K562 (cell line): ENCODE data around the gene ITPRID2. TPM values are rescaled to one million over a fixed set of nuclear protein-coding genes. Genes with fewer than 3 reads are reported as not detected.

Experiments
- FOXK1 ChIP-seq: sonication (generic); formaldehyde crosslinking; IDR thresholded peaks from 2 replicates; pipeline ENCODE4 v1.8.0; 2022; ENCODE audit warnings: missing genetic modification reagents, mild to moderate bottlenecking, borderline replicate concordance
- FOXP1 ChIP-seq: sonication (generic); formaldehyde crosslinking; IDR thresholded peaks from 2 replicates; pipeline ENCODE4 v1.8.0; 2022; ENCODE audit warnings: mild to moderate bottlenecking, missing genetic modification reagents
- HNRNPLL ChIP-seq: fragments of 200-400 bp; formaldehyde crosslinking; IDR thresholded peaks from 2 replicates; pipeline ENCODE4 v1.6.1; 2017; ENCODE audit warnings: low read length, low read depth, mild to moderate bottlenecking; ENCODE audit not compliant: poor library complexity, severe bottlenecking
- KAT7 ChIP-seq: sonication (generic); formaldehyde crosslinking; IDR thresholded peaks from 2 replicates; pipeline ENCODE4 v1.8.0; 2022; ENCODE audit warnings: missing genetic modification reagents, mild to moderate bottlenecking, borderline replicate concordance
- polyA plus RNA-seq, 8 experiments: library from polyadenylated mRNA; depleted of rRNA in 4 of 8; stranded (reverse) in 5 of 8; unstranded in 3 of 8; fragments of >200 nt; fragmentation: Nextera tagmentation in 2 of 8; fragmentation: Illumina TruSeq in 1 of 8; extraction: Ambion mirVana in 2 of 8; extraction: Trizol in 1 of 8; gene quantifications; 2 replicates each; pipeline versions ENCODE4 v1.2.1 to v1.2.3, GENCODE V29; 2011 to 2014; ENCODE audit warnings: inconsistent platforms in 1 of 8, missing spikeins in 1 of 8
- total RNA-seq, 7 experiments: library from RNA; depleted of rRNA in 6 of 7; stranded (reverse); fragments of >200 nt in 6 of 7; fragmentation: Illumina TruSeq in 2 of 7; extraction: Trizol in 2 of 7; gene quantifications; 2 replicates each; pipeline versions ENCODE4 v1.2.1 to v1.2.3, GENCODE V29; 2011 to 2021; ENCODE audit warnings: low replicate concordance in 1 of 7
- TF ChIP-seq, protein P1 (sequence below): fragments of 450-650 bp; IDR thresholded peaks from 2 replicates; pipeline ENCODE4 v1.6.1; 2016; ENCODE audit warnings: mild to moderate bottlenecking, moderate library complexity
- TF ChIP-seq, protein P2 (sequence below): conservative IDR thresholded peaks from 2 replicates; pipeline ENCODE4 v1.6.1; 2011; ENCODE audit warnings: low read depth, mild to moderate bottlenecking, low read length; ENCODE audit not compliant: control insufficient read depth
- TF ChIP-seq, protein P3 (sequence below), 2 experiments: fragments of 450-650 bp; conservative IDR thresholded peaks; 2 replicates each; pipeline ENCODE4 v1.6.1; 2017; ENCODE audit warnings: mild to moderate bottlenecking in 2 of 2, moderate library complexity in 2 of 2
- TF ChIP-seq, protein P4 (sequence below): fragments of 450-650 bp; formaldehyde crosslinking; conservative IDR thresholded peaks from 2 replicates; pipeline ENCODE4 v1.4.0; 2022; ENCODE audit warnings: mild to moderate bottlenecking, missing genetic modification characterization

The ITPRID2 gene
- total and polyA plus RNA-seq, 9 of the 15 experiments (the other 6 are each of a cell fraction or from before 2014, with no cell fraction given): 18.5 to 77.8 (median 52.0) TPM

DNA sequence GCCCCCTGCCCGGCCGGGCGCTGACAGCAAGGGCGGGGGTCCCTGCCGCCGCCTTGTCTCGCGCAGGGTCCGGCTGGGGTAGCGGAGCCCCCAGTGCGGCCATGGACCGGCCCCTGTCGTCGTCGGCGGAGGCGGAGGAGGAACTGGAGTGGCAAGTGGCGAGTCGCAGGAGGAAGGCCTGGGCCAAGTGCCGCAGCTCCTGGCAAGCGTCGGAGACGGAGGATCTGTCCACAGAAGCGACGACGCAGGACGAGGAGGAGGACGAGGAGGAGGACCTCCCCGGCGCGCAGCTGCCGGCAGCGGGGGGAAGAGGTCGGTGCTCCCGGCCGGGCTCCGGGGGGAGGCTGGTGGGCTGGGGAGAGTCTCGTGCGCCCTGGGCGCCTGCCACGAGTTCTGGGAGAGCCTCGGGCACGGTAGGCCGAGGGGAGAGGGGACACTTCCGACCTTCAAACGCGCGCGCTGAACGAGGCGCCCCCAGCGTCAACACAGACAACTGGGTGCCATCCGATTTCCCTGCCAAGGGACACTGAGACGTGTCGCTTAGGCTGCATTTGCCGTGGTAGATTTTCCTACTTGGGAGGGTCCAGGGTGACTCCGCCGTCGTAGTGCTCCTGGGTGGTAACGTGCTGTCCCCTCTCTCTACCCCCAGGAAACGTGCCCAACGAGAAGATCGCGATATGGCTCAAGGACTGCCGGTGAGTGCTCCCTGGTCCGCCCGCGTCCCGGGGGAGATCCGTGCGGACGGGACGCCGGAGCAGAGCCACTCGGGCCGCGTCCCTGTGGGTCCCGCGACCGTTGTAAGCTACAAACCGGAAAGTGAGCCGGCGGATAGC, 652 bp downstream of the ITPRID2 start (continued):
- TF ChIP-seq, protein P1, sequence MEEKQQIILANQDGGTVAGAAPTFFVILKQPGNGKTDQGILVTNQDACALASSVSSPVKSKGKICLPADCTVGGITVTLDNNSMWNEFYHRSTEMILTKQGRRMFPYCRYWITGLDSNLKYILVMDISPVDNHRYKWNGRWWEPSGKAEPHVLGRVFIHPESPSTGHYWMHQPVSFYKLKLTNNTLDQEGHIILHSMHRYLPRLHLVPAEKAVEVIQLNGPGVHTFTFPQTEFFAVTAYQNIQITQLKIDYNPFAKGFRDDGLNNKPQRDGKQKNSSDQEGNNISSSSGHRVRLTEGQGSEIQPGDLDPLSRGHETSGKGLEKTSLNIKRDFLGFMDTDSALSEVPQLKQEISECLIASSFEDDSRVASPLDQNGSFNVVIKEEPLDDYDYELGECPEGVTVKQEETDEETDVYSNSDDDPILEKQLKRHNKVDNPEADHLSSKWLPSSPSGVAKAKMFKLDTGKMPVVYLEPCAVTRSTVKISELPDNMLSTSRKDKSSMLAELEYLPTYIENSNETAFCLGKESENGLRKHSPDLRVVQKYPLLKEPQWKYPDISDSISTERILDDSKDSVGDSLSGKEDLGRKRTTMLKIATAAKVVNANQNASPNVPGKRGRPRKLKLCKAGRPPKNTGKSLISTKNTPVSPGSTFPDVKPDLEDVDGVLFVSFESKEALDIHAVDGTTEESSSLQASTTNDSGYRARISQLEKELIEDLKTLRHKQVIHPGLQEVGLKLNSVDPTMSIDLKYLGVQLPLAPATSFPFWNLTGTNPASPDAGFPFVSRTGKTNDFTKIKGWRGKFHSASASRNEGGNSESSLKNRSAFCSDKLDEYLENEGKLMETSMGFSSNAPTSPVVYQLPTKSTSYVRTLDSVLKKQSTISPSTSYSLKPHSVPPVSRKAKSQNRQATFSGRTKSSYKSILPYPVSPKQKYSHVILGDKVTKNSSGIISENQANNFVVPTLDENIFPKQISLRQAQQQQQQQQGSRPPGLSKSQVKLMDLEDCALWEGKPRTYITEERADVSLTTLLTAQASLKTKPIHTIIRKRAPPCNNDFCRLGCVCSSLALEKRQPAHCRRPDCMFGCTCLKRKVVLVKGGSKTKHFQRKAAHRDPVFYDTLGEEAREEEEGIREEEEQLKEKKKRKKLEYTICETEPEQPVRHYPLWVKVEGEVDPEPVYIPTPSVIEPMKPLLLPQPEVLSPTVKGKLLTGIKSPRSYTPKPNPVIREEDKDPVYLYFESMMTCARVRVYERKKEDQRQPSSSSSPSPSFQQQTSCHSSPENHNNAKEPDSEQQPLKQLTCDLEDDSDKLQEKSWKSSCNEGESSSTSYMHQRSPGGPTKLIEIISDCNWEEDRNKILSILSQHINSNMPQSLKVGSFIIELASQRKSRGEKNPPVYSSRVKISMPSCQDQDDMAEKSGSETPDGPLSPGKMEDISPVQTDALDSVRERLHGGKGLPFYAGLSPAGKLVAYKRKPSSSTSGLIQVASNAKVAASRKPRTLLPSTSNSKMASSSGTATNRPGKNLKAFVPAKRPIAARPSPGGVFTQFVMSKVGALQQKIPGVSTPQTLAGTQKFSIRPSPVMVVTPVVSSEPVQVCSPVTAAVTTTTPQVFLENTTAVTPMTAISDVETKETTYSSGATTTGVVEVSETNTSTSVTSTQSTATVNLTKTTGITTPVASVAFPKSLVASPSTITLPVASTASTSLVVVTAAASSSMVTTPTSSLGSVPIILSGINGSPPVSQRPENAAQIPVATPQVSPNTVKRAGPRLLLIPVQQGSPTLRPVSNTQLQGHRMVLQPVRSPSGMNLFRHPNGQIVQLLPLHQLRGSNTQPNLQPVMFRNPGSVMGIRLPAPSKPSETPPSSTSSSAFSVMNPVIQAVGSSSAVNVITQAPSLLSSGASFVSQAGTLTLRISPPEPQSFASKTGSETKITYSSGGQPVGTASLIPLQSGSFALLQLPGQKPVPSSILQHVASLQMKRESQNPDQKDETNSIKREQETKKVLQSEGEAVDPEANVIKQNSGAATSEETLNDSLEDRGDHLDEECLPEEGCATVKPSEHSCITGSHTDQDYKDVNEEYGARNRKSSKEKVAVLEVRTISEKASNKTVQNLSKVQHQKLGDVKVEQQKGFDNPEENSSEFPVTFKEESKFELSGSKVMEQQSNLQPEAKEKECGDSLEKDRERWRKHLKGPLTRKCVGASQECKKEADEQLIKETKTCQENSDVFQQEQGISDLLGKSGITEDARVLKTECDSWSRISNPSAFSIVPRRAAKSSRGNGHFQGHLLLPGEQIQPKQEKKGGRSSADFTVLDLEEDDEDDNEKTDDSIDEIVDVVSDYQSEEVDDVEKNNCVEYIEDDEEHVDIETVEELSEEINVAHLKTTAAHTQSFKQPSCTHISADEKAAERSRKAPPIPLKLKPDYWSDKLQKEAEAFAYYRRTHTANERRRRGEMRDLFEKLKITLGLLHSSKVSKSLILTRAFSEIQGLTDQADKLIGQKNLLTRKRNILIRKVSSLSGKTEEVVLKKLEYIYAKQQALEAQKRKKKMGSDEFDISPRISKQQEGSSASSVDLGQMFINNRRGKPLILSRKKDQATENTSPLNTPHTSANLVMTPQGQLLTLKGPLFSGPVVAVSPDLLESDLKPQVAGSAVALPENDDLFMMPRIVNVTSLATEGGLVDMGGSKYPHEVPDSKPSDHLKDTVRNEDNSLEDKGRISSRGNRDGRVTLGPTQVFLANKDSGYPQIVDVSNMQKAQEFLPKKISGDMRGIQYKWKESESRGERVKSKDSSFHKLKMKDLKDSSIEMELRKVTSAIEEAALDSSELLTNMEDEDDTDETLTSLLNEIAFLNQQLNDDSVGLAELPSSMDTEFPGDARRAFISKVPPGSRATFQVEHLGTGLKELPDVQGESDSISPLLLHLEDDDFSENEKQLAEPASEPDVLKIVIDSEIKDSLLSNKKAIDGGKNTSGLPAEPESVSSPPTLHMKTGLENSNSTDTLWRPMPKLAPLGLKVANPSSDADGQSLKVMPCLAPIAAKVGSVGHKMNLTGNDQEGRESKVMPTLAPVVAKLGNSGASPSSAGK: peak; percentile 98
- TF ChIP-seq, protein P2, sequence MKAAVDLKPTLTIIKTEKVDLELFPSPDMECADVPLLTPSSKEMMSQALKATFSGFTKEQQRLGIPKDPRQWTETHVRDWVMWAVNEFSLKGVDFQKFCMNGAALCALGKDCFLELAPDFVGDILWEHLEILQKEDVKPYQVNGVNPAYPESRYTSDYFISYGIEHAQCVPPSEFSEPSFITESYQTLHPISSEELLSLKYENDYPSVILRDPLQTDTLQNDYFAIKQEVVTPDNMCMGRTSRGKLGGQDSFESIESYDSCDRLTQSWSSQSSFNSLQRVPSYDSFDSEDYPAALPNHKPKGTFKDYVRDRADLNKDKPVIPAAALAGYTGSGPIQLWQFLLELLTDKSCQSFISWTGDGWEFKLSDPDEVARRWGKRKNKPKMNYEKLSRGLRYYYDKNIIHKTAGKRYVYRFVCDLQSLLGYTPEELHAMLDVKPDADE: peak; percentile 43; the same call in 1 of the 2 replicates
- TF ChIP-seq, protein P3, sequence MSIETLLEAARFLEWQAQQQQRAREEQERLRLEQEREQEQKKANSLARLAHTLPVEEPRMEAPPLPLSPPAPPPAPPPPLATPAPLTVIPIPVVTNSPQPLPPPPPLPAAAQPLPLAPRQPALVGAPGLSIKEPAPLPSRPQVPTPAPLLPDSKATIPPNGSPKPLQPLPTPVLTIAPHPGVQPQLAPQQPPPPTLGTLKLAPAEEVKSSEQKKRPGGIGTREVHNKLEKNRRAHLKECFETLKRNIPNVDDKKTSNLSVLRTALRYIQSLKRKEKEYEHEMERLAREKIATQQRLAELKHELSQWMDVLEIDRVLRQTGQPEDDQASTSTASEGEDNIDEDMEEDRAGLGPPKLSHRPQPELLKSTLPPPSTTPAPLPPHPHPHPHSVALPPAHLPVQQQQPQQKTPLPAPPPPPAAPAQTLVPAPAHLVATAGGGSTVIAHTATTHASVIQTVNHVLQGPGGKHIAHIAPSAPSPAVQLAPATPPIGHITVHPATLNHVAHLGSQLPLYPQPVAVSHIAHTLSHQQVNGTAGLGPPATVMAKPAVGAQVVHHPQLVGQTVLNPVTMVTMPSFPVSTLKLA (conservative IDR thresholded peaks at IDR 0.05): peak; percentile 6 to 63; a peak in 3 of 4 replicates
- peak; percentile 38; the same call in 1 of the 2 replicates for TF ChIP-seq KAT7
- TF ChIP-seq, protein P4, sequence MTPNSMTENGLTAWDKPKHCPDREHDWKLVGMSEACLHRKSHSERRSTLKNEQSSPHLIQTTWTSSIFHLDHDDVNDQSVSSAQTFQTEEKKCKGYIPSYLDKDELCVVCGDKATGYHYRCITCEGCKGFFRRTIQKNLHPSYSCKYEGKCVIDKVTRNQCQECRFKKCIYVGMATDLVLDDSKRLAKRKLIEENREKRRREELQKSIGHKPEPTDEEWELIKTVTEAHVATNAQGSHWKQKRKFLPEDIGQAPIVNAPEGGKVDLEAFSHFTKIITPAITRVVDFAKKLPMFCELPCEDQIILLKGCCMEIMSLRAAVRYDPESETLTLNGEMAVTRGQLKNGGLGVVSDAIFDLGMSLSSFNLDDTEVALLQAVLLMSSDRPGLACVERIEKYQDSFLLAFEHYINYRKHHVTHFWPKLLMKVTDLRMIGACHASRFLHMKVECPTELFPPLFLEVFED (CRISPR knock-in tag): no peak
- no peak for TF ChIP-seq FOXP1
- TF ChIP-seq FOXK1 (CRISPR knock-in tag): peak; percentile 19; the same call in 1 of the 2 replicates
- no peak for TF ChIP-seq HNRNPLL
